Stromal cell of bone marrow (primary cell): ENCODE measurements around the gene ZNF219.

Experiments
- DNase-seq: peaks from one replicate; pipeline ENCODE4 v3.0.0-alpha.2; 2012; ENCODE audit warnings: low read depth

ZNF219 gene

GRCh38 chr14:21086908-21087293, 11.6 kb downstream of the ZNF219 start:
- DNase-seq: no peak

- DNase-seq: no peak
These were observed 13.2 kb downstream of the ZNF219 start for GRCh38 chr14:21084998-21085853.

- DNase-seq: no peak
These were observed 14.1 kb downstream of the ZNF219 start for GRCh38 chr14:21084396-21084795.

- no peak for DNase-seq
These were observed 14.7 kb downstream of the ZNF219 start for GRCh38 chr14:21083565-21084325.

GRCh38 chr14:21081521-21082142, 16.8 kb downstream of the ZNF219 start:
- no peak for DNase-seq

- no peak for DNase-seq
These were observed 19.7 kb downstream of the ZNF219 start for GRCh38 chr14:21078726-21079125.

GRCh38 chr14:21078287-21078686, 20.2 kb downstream of the ZNF219 start:
- no peak for DNase-seq

GRCh38 chr14:21077672-21078071, 20.8 kb downstream of the ZNF219 start:
- no peak for DNase-seq

GRCh38 chr14:21075719-21076437, 22.6 kb downstream of the ZNF219 start:
- DNase-seq: no peak

- DNase-seq: no peak
These were observed 23.8 kb downstream of the ZNF219 start for GRCh38 chr14:21074398-21075272.

- no peak for DNase-seq
These were observed 24.5 kb downstream of the ZNF219 start for GRCh38 chr14:21073921-21074320.

- no peak for DNase-seq
These were observed 25.6 kb downstream of the ZNF219 start for GRCh38 chr14:21072781-21073339.

- DNase-seq: peak; percentile 96
These were observed 26.4 kb downstream of the ZNF219 start for GRCh38 chr14:21072031-21072473.

- DNase-seq: peak; percentile 88
These were observed 27.0 kb downstream of the ZNF219 start for GRCh38 chr14:21071225-21072030.

GRCh38 chr14:21070610-21071224, 27.7 kb downstream of the ZNF219 start:
- DNase-seq: no peak

GRCh38 chr14:21070083-21070609, 28.3 kb downstream of the ZNF219 start, which contains the start of gene ARHGEF40:
Gene ARHGEF40 (plus strand): TSS chr14:21070304. CDS start chr14:21070397, 93 bp downstream.
- DNase-seq: no peak

- no peak for DNase-seq
These were observed 28.9 kb downstream of the ZNF219 start for GRCh38 chr14:21069388-21070082.
